GM23338 (cell line): ENCODE measurements around the gene QPCTL. TPM values are rescaled to one million over a fixed set of nuclear protein-coding genes. Genes with fewer than 3 reads are reported as not detected.

Source experiments
- ATAC-seq: fragments of 200-7000 bp; cut with Tn5 transposase; 3 replicates; pipeline ENCODE4 v1.9.1; 2020
- DNase-seq: peaks from one replicate; pipeline ENCODE4 v3.0.0-alpha.2; 2015; ENCODE audit warnings: low spot score
- H2AFZ ChIP-seq: fragments of 200-600 bp; sonication (generic); 2 replicates; pipeline ENCODE4 v1.8.0; 2016; ENCODE audit warnings: antibody characterized with exemption, mild to moderate bottlenecking, moderate library complexity
- H3F3A ChIP-seq: fragments of 200-600 bp; sonication (generic); replicated peaks from 2 replicates; pipeline ENCODE4 v1.8.0; 2017; ENCODE audit warnings: antibody characterized with exemption, mixed run types, low read depth
- H3K27ac ChIP-seq: fragments of 200-600 bp; sonication (generic); 2 replicates; pipeline ENCODE4 v1.6.1; 2016; ENCODE audit warnings: low read depth
- H3K27me3 ChIP-seq: fragments of 200-600 bp; sonication (generic); 2 replicates; pipeline ENCODE4 v1.8.0; 2016; ENCODE audit warnings: mild to moderate bottlenecking, mixed run types, moderate library complexity; ENCODE audit not compliant: insufficient read depth
- H3K36me3 ChIP-seq: fragments of 200-600 bp; sonication (generic); 2 replicates; pipeline ENCODE4 v1.8.0; 2016; ENCODE audit warnings: mild to moderate bottlenecking; ENCODE audit not compliant: insufficient read depth
- H3K4me1 ChIP-seq: fragments of 200-600 bp; sonication (generic); 2 replicates; pipeline ENCODE4 v1.8.0; 2016; ENCODE audit warnings: mild to moderate bottlenecking, moderate library complexity; ENCODE audit not compliant: insufficient read depth
- H3K4me2 ChIP-seq: fragments of 200-600 bp; sonication (generic); 2 replicates; pipeline ENCODE4 v1.7.1; 2017; ENCODE audit warnings: mixed run types
- H3K4me3 ChIP-seq: fragments of 200-600 bp; sonication (generic); 2 replicates; pipeline ENCODE4 v1.6.1; 2016; ENCODE audit warnings: mixed run types
- H3K79me2 ChIP-seq: fragments of 200-600 bp; sonication (generic); replicated peaks from 2 replicates; pipeline ENCODE4 v1.8.0; 2017; ENCODE audit warnings: mild to moderate bottlenecking; ENCODE audit not compliant: insufficient read depth
- H3K9me2 ChIP-seq: fragments of 200-600 bp; sonication (generic); 2 replicates; pipeline ENCODE4 v1.8.0; 2017; ENCODE audit not compliant: insufficient read depth
- H4K20me1 ChIP-seq: fragments of 200-600 bp; sonication (generic); replicated peaks from 2 replicates; pipeline ENCODE4 v1.8.0; 2017; ENCODE audit warnings: mild to moderate bottlenecking; ENCODE audit not compliant: insufficient read depth
- H3K27ac Mint-ChIP-seq: 2 replicates; pipeline ENCODE4 v1.8.0; 2020; ENCODE audit warnings: inconsistent platforms, mild to moderate bottlenecking, moderate library complexity, mixed read lengths
- H3K27me3 Mint-ChIP-seq: 3 replicates; pipeline ENCODE4 v1.8.0; 2022; ENCODE audit warnings: low read depth, mild to moderate bottlenecking, moderate library complexity, mixed read lengths, inconsistent platforms; ENCODE audit not compliant: insufficient read depth, poor library complexity
- H3K36me3 Mint-ChIP-seq: 3 replicates; pipeline ENCODE4 v1.8.0; 2021; ENCODE audit warnings: low read depth, mild to moderate bottlenecking, inconsistent platforms, moderate library complexity, mixed read lengths
- H3K4me1 Mint-ChIP-seq: 3 replicates; pipeline ENCODE4 v1.8.0; 2020; ENCODE audit warnings: mild to moderate bottlenecking, inconsistent platforms, mixed read lengths
- H3K4me3 Mint-ChIP-seq: 3 replicates; pipeline ENCODE4 v1.8.0; 2021; ENCODE audit warnings: moderate library complexity, mild to moderate bottlenecking, inconsistent platforms, mixed read lengths
- H3K9me3 Mint-ChIP-seq: 3 replicates; pipeline ENCODE4 v1.8.0; 2020; ENCODE audit warnings: moderate library complexity, mild to moderate bottlenecking, inconsistent platforms, mixed read lengths
- CREB1 ChIP-seq: fragments of 250-450 bp; sonication (Bioruptor Pico); IDR thresholded peaks from 2 replicates; pipeline ENCODE4 v1.5.0; 2020; ENCODE audit warnings: low read depth, mild to moderate bottlenecking, moderate library complexity
- STAT1 ChIP-seq: IDR thresholded peaks from one replicate; pipeline ENCODE4 v1.6.1; 2016; ENCODE audit warnings: antibody characterized with exemption; ENCODE audit not compliant: unreplicated experiment
- ZNF331 ChIP-seq: fragments of 250-450 bp; sonication (Bioruptor Pico); IDR thresholded peaks from 2 replicates; pipeline ENCODE4 v1.5.0; 2020; ENCODE audit warnings: low read depth, mild to moderate bottlenecking, moderate library complexity
- polyA plus RNA-seq: library from polyadenylated mRNA; unstranded; fragments of >200 nt; fragmentation: Nextera tagmentation; extraction: Ambion mirVana; gene quantifications from 2 replicates; pipeline ENCODE4 v1.2.1, GENCODE V29; 2016
- total RNA-seq: library from RNA; depleted of rRNA; stranded (reverse); fragments of >200 nt; shearing (Covaris generic); gene quantifications from 2 replicates; pipeline ENCODE4 v1.2.3, GENCODE V29; 2014
- TF ChIP-seq, protein P1 (sequence below), 2 experiments: fragments of 200-600 bp in 1 of 2; sonication (generic) in 1 of 2; conservative IDR thresholded peaks; 2 replicates each; pipeline versions ENCODE4 v1.5.1 to v1.6.1; 2016 to 2017; ENCODE audit warnings: antibody characterized with exemption in 2 of 2, low read depth in 2 of 2, mild to moderate bottlenecking in 2 of 2, moderate library complexity in 1 of 2
- TF ChIP-seq, protein P2 (sequence below): fragments of 250-450 bp; sonication (Bioruptor Pico); IDR thresholded peaks from 2 replicates; pipeline ENCODE4 v1.5.0; 2020; ENCODE audit warnings: mild to moderate bottlenecking, moderate library complexity
- TF ChIP-seq, protein P3 (sequence below): IDR thresholded peaks from one replicate; pipeline ENCODE4 v1.6.1; 2018; ENCODE audit warnings: antibody characterized with exemption; ENCODE audit not compliant: unreplicated experiment
- TF ChIP-seq, protein P4 (sequence below): IDR thresholded peaks from 2 replicates; pipeline ENCODE4 v1.6.1; 2016; ENCODE audit warnings: antibody characterized with exemption

The QPCTL gene
- total and polyA plus RNA-seq, 2 experiments from 2014 or later, result 10.6 to 26.2 TPM

DNA sequence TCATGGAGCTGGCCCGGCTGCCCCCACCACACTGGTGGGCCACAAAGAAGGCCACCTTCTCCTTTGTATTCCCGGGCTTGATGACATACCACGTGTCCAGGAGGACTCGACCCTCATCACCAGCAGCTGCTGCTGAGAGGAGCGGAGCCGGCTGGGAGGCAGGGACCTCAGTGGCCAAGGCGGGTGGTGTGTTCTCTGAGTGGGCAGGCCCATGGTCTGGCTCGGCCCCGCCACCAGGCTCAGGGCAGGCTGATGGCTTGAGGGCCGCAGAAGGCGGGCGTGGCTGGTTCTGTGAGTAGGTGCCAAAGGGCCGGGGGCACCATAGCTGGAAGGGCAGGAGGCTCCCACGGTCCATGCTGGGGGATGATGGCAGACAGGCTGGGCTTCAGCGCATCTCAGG, 20.7 kb downstream of the QPCTL start:
- Mint-ChIP-seq H3K4me3 (no peak overlapping the region), H3K4me1 (peaks cover 36% of the 10 kb centered on the region), H3K9me3 (no peaks in the 10 kb centered on the region), H3K27ac (no peak overlapping the region), H3K36me3 (peaks cover 13% of the 10 kb centered on the region), H3K27me3 (peaks cover 22% of the 10 kb centered on the region)
- Histone ChIP-seq H4K20me1 (peaks cover 6% of the 10 kb centered on the region), H3K27me3 (no peaks in the 10 kb centered on the region), H3K4me2 (no peak overlapping the region), H3K4me1 (peaks cover 13% of the 10 kb centered on the region), H3K27ac (no peak overlapping the region), H3K36me3 (no peaks in the 10 kb centered on the region), H3F3A (peaks cover 5% of the 10 kb centered on the region; the same call in 1 of the 2 replicates), H3K9me2 (no peaks in the 10 kb centered on the region), H3K79me2 (peaks cover 47% of the 10 kb centered on the region), H3K4me3 (no peak overlapping the region), H2AFZ (no peak overlapping the region)
- DNase-seq (no peak), ATAC-seq (no peak)
- TF ChIP-seq CREB1 (CRISPR knock-in tag) (no peak), STAT1 (no peak), ZNF331 (CRISPR knock-in tag) (no peak)
- TF ChIP-seq, protein P1, sequence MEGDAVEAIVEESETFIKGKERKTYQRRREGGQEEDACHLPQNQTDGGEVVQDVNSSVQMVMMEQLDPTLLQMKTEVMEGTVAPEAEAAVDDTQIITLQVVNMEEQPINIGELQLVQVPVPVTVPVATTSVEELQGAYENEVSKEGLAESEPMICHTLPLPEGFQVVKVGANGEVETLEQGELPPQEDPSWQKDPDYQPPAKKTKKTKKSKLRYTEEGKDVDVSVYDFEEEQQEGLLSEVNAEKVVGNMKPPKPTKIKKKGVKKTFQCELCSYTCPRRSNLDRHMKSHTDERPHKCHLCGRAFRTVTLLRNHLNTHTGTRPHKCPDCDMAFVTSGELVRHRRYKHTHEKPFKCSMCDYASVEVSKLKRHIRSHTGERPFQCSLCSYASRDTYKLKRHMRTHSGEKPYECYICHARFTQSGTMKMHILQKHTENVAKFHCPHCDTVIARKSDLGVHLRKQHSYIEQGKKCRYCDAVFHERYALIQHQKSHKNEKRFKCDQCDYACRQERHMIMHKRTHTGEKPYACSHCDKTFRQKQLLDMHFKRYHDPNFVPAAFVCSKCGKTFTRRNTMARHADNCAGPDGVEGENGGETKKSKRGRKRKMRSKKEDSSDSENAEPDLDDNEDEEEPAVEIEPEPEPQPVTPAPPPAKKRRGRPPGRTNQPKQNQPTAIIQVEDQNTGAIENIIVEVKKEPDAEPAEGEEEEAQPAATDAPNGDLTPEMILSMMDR (conservative IDR thresholded peaks at IDR 0.05; ENCODE audit: low read depth in 2 of 2), result no peak
- TF ChIP-seq, protein P2, sequence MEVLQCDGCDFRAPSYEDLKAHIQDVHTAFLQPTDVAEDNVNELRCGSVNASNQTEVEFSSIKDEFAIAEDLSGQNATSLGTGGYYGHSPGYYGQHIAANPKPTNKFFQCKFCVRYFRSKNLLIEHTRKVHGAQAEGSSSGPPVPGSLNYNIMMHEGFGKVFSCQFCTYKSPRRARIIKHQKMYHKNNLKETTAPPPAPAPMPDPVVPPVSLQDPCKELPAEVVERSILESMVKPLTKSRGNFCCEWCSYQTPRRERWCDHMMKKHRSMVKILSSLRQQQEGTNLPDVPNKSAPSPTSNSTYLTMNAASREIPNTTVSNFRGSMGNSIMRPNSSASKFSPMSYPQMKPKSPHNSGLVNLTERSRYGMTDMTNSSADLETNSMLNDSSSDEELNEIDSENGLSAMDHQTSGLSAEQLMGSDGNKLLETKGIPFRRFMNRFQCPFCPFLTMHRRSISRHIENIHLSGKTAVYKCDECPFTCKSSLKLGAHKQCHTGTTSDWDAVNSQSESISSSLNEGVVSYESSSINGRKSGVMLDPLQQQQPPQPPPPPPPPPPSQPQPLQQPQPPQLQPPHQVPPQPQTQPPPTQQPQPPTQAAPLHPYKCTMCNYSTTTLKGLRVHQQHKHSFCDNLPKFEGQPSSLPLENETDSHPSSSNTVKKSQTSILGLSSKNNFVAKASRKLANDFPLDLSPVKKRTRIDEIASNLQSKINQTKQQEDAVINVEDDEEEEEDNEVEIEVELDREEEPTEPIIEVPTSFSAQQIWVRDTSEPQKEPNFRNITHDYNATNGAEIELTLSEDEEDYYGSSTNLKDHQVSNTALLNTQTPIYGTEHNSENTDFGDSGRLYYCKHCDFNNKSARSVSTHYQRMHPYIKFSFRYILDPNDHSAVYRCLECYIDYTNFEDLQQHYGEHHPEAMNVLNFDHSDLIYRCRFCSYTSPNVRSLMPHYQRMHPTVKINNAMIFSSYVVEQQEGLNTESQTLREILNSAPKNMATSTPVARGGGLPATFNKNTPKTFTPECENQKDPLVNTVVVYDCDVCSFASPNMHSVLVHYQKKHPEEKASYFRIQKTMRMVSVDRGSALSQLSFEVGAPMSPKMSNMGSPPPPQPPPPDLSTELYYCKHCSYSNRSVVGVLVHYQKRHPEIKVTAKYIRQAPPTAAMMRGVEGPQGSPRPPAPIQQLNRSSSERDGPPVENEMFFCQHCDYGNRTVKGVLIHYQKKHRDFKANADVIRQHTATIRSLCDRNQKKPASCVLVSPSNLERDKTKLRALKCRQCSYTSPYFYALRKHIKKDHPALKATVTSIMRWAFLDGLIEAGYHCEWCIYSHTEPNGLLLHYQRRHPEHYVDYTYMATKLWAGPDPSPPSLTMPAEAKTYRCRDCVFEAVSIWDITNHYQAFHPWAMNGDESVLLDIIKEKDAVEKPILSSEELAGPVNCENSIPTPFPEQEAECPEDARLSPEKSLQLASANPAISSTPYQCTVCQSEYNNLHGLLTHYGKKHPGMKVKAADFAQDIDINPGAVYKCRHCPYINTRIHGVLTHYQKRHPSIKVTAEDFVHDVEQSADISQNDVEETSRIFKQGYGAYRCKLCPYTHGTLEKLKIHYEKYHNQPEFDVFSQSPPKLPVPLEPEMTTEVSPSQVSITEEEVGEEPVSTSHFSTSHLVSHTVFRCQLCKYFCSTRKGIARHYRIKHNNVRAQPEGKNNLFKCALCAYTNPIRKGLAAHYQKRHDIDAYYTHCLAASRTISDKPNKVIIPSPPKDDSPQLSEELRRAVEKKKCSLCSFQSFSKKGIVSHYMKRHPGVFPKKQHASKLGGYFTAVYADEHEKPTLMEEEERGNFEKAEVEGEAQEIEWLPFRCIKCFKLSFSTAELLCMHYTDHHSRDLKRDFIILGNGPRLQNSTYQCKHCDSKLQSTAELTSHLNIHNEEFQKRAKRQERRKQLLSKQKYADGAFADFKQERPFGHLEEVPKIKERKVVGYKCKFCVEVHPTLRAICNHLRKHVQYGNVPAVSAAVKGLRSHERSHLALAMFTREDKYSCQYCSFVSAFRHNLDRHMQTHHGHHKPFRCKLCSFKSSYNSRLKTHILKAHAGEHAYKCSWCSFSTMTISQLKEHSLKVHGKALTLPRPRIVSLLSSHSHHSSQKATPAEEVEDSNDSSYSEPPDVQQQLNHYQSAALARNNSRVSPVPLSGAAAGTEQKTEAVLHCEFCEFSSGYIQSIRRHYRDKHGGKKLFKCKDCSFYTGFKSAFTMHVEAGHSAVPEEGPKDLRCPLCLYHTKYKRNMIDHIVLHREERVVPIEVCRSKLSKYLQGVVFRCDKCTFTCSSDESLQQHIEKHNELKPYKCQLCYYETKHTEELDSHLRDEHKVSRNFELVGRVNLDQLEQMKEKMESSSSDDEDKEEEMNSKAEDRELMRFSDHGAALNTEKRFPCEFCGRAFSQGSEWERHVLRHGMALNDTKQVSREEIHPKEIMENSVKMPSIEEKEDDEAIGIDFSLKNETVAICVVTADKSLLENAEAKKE (CRISPR knock-in tag), result no peak
- TF ChIP-seq, protein P3, sequence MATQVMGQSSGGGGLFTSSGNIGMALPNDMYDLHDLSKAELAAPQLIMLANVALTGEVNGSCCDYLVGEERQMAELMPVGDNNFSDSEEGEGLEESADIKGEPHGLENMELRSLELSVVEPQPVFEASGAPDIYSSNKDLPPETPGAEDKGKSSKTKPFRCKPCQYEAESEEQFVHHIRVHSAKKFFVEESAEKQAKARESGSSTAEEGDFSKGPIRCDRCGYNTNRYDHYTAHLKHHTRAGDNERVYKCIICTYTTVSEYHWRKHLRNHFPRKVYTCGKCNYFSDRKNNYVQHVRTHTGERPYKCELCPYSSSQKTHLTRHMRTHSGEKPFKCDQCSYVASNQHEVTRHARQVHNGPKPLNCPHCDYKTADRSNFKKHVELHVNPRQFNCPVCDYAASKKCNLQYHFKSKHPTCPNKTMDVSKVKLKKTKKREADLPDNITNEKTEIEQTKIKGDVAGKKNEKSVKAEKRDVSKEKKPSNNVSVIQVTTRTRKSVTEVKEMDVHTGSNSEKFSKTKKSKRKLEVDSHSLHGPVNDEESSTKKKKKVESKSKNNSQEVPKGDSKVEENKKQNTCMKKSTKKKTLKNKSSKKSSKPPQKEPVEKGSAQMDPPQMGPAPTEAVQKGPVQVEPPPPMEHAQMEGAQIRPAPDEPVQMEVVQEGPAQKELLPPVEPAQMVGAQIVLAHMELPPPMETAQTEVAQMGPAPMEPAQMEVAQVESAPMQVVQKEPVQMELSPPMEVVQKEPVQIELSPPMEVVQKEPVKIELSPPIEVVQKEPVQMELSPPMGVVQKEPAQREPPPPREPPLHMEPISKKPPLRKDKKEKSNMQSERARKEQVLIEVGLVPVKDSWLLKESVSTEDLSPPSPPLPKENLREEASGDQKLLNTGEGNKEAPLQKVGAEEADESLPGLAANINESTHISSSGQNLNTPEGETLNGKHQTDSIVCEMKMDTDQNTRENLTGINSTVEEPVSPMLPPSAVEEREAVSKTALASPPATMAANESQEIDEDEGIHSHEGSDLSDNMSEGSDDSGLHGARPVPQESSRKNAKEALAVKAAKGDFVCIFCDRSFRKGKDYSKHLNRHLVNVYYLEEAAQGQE, result no peak
- TF ChIP-seq, protein P4, sequence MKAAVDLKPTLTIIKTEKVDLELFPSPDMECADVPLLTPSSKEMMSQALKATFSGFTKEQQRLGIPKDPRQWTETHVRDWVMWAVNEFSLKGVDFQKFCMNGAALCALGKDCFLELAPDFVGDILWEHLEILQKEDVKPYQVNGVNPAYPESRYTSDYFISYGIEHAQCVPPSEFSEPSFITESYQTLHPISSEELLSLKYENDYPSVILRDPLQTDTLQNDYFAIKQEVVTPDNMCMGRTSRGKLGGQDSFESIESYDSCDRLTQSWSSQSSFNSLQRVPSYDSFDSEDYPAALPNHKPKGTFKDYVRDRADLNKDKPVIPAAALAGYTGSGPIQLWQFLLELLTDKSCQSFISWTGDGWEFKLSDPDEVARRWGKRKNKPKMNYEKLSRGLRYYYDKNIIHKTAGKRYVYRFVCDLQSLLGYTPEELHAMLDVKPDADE, result no peak
